Neural progenitor cell (in vitro differentiated cells): ENCODE measurements around the gene KIAA0586.

Experiments used
- EZH2 ChIP-seq: fragments of 200-600 bp; sonication (generic); IDR thresholded peaks from 2 replicates; pipeline ENCODE4 v1.6.1; 2017; ENCODE audit warnings: antibody characterized with exemption, mild to moderate bottlenecking, moderate library complexity
- EZH2phosphoT487 ChIP-seq: fragments of 200-600 bp; sonication (generic); IDR thresholded peaks from 2 replicates; pipeline ENCODE4 v1.6.1; 2017; ENCODE audit warnings: antibody characterized with exemption
- TF ChIP-seq, protein P1 (sequence below): fragments of 200-600 bp; sonication (generic); IDR thresholded peaks from 2 replicates; pipeline ENCODE4 v1.5.1; 2017; ENCODE audit warnings: antibody characterized with exemption, mild to moderate bottlenecking

- TF ChIP-seq, protein P1, sequence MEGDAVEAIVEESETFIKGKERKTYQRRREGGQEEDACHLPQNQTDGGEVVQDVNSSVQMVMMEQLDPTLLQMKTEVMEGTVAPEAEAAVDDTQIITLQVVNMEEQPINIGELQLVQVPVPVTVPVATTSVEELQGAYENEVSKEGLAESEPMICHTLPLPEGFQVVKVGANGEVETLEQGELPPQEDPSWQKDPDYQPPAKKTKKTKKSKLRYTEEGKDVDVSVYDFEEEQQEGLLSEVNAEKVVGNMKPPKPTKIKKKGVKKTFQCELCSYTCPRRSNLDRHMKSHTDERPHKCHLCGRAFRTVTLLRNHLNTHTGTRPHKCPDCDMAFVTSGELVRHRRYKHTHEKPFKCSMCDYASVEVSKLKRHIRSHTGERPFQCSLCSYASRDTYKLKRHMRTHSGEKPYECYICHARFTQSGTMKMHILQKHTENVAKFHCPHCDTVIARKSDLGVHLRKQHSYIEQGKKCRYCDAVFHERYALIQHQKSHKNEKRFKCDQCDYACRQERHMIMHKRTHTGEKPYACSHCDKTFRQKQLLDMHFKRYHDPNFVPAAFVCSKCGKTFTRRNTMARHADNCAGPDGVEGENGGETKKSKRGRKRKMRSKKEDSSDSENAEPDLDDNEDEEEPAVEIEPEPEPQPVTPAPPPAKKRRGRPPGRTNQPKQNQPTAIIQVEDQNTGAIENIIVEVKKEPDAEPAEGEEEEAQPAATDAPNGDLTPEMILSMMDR, result no peak
- no peak for TF ChIP-seq EZH2
- TF ChIP-seq EZH2phosphoT487, result no peak
Observed at GRCh38 chr14:58455593-58456265, 28.2 kb downstream of the KIAA0586 start.
